ENCODE measurements around the gene UBE2F.
"Not testable (repeated sequence)": the region's sequence is repeated elsewhere in the genome, so short reads cannot be mapped to it uniquely, and the experiment has no call there.

The UBE2F gene

GRCh38 chr2:238021327-238021726, 54.5 kb downstream of the UBE2F start:
- DNase-seq (ENCODE audit: low spot score), result no peak

- no peak for DNase-seq (ENCODE audit: low spot score)
Measured at GRCh38 chr2:238022594-238023157, 55.9 kb downstream of the UBE2F start.

GRCh38 chr2:238023608-238024007, 56.8 kb downstream of the UBE2F start:
- no peak for DNase-seq (ENCODE audit: low spot score)

GRCh38 chr2:238024986-238025385, 58.2 kb downstream of the UBE2F start:
- DNase-seq (ENCODE audit: low spot score), result no peak

- no peak for DNase-seq (ENCODE audit: low spot score)
Measured at GRCh38 chr2:238025741-238026360, 59.0 kb downstream of the UBE2F start.

- DNase-seq (ENCODE audit: low spot score), result no peak
Measured at GRCh38 chr2:238027058-238027457, 60.2 kb downstream of the UBE2F start.

GRCh38 chr2:238027591-238028415, 61.0 kb downstream of the UBE2F start:
- no peak for DNase-seq (ENCODE audit: low spot score)

- no peak for DNase-seq (ENCODE audit: low spot score)
Measured at GRCh38 chr2:238029853-238030252, 63.0 kb downstream of the UBE2F start.

GRCh38 chr2:238030422-238031155, 63.8 kb downstream of the UBE2F start:
- DNase-seq (ENCODE audit: low spot score), result no peak

- DNase-seq (ENCODE audit: low spot score), result no peak
Measured at GRCh38 chr2:238031751-238032150, 64.9 kb downstream of the UBE2F start.

- DNase-seq (ENCODE audit: low spot score), result no peak
Measured at GRCh38 chr2:238032755-238033337, 66.0 kb downstream of the UBE2F start.

- DNase-seq (ENCODE audit: low spot score), result not testable (repeated sequence)
Measured at GRCh38 chr2:238033991-238034390, 67.2 kb downstream of the UBE2F start.

GRCh38 chr2:238038203-238038602, 71.4 kb downstream of the UBE2F start:
- DNase-seq (ENCODE audit: low spot score), result no peak

- no peak for DNase-seq (ENCODE audit: low spot score)
Measured at GRCh38 chr2:238039151-238039550, 72.3 kb downstream of the UBE2F start.

GRCh38 chr2:238039985-238040384, 73.2 kb downstream of the UBE2F start:
- no peak for DNase-seq (ENCODE audit: low spot score)

- DNase-seq (ENCODE audit: low spot score), result no peak
Measured at GRCh38 chr2:238040918-238041317, 74.1 kb downstream of the UBE2F start.

- DNase-seq (ENCODE audit: low spot score), result no peak
Measured at GRCh38 chr2:238042090-238042489, 75.3 kb downstream of the UBE2F start.

GRCh38 chr2:238042849-238043584, 76.2 kb downstream of the UBE2F start:
- no peak for DNase-seq (ENCODE audit: low spot score)

- no peak for DNase-seq (ENCODE audit: low spot score)
Measured at GRCh38 chr2:238043851-238044250, 77.0 kb downstream of the UBE2F start.

GRCh38 chr2:238045575-238045974, 78.8 kb downstream of the UBE2F start:
- no peak for DNase-seq (ENCODE audit: low spot score)

- DNase-seq (ENCODE audit: low spot score), result no peak
Measured at GRCh38 chr2:238046725-238047270, 80.0 kb downstream of the UBE2F start.

Data from COLO829 (cell line).